Camera-type eye (tissue), 1 donor: ENCODE results near the gene METTL2B. TPM values are rescaled to one million over a fixed set of nuclear protein-coding genes. Genes with fewer than 3 reads are reported as not detected.

Source experiments
- total RNA-seq: library from RNA; depleted of rRNA; stranded (reverse); fragments of >200 nt; gene quantifications from one replicate; pipeline ENCODE4 v1.2.3, GENCODE V29; 2014

METTL2B gene
- 38.6 TPM for total RNA-seq

GRCh38 chr7:128476402-128477335 lies at the start of gene METTL2B:
METTL2B (plus strand) TSS chr7:128476748; CDS start chr7:128476766, 18 bp downstream.

GRCh38 chr7:128455543-128456254 lies 20.8 kb upstream of the METTL2B start, which contains the start of gene HILPDA:
HILPDA (plus strand) TSS chr7:128455878; CDS start chr7:128457269, 1,391 bp downstream.

Other genes starting within 250 kb of the METTL2B start
- not detected for gene LEP, start 235.5 kb upstream of the METTL2B start, total RNA-seq
- gene RBM28, start 132.8 kb upstream of the METTL2B start, total RNA-seq = 41.5 TPM
- 6.8 TPM for gene PRRT4, start 115.1 kb upstream of the METTL2B start, total RNA-seq
- 69.2 TPM for gene IMPDH1, start 66.8 kb upstream of the METTL2B start, total RNA-seq
- 27.8 TPM for gene HILPDA, start 20.9 kb upstream of the METTL2B start, total RNA-seq
- gene GARIN1A, start 195.5 kb downstream of the METTL2B start, total RNA-seq = 0.49 TPM